K562 treated with DMSO at 1 percent for 24 hours (cell line): ENCODE measurements around the gene OSBPL9. TPM values are rescaled to one million over a fixed set of nuclear protein-coding genes. Genes with fewer than 3 reads are reported as not detected.

Experiments
- total RNA-seq: library from RNA; unstranded; fragments of 300-600 nt; gene quantifications from 2 replicates; pipeline ENCODE4 v1.2.3, GENCODE V29; 2022; ENCODE audit warnings: low read depth; ENCODE audit not compliant: insufficient read depth

OSBPL9 gene
- 96.5 and 106 TPM in 2 replicates for total RNA-seq

GRCh38 chr1:51616903-51617708 lies at the start of gene OSBPL9:
OSBPL9 (plus strand) TSS chr1:51617092; CDS start chr1:51617111, 19 bp downstream.

Other genes with a start within 250 kb of the OSBPL9 start
- 25.7 and 29.8 TPM in 2 replicates for gene EPS15, start 97.8 kb upstream of the OSBPL9 start, total RNA-seq